ENCODE measurements around the gene RUSC2. TPM values are rescaled to one million over a fixed set of nuclear protein-coding genes. Genes with fewer than 3 reads are reported as not detected.

The RUSC2 gene
- total RNA-seq, 1 experiment from 2014 or later = 11.6 TPM

GRCh38 chr9:35452481-35452880, 37.4 kb upstream of the RUSC2 start:
- no peak overlapping the region for H3K4me3 ChIP-seq (replicated peaks in 1 of 2; ENCODE audit: low read depth in 1 of 2, low read length in 2 of 2)
- no peak overlapping the region for H3K4me2 ChIP-seq (ENCODE audit: low read length)
- peaks cover 0 to 11% of the 10 kb centered on the region in 2 experiments; a peak in 1 of 4 replicates for H3K4me1 ChIP-seq (ENCODE audit: control insufficient read depth in 1 of 2, insufficient read depth in 2 of 2, low read length in 2 of 2)
- ATAC-seq = peak; percentile 68; the same call in 1 of the 2 replicates
- H4K20me1 ChIP-seq (ENCODE audit: insufficient read depth) = no peaks in the 10 kb centered on the region
- no peaks in the 10 kb centered on the region for H3K36me3 ChIP-seq (ENCODE audit: control insufficient read depth in 1 of 2, insufficient read depth in 2 of 2, low read length in 2 of 2)
- H3K9me3 ChIP-seq (ENCODE audit: control insufficient read depth in 1 of 2, insufficient read depth in 1 of 2, low read depth in 1 of 2, low read length in 2 of 2) = no peaks in the 10 kb centered on the region
- no peak overlapping the region for H3K27ac ChIP-seq (ENCODE audit: low read depth, low read length)
- no TSS peak for BruUV-seq (replicated peaks)
- no peak overlapping the region for H2AFZ ChIP-seq (ENCODE audit: low read depth, low read length, poor library complexity, severe bottlenecking)
- ChIA-PET CTCF (no interaction called here), RAD21 (ENCODE audit: low non-redundant PET in 1 of 2, low total read pairs in 2 of 2, uncharacterized antibody in 2 of 2, unreplicated experiment in 2 of 2) (no interaction called here), POLR2A (no interaction called here)
- no peak for DNase-seq (ENCODE audit: low read depth, low spot score)
- TF ChIP-seq JUND (IDR thresholded peaks at IDR 0.05) = no peak
- TF ChIP-seq RAD21 (IDR thresholded peaks at IDR 0.05; ENCODE audit: low read depth) = 0 out of 2 replicates have a peak, but pooled peaks have one; percentile 20
- TF ChIP-seq EGR1 (IDR thresholded peaks at IDR 0.05; ENCODE audit: low read depth) = no peak
- no peak for TF ChIP-seq ATF3 (IDR thresholded peaks at IDR 0.05)
- peak in 2 of 3 experiments; percentile 21 to 38; a peak in 3 of 6 replicates for TF ChIP-seq CTCF (IDR thresholded peaks at IDR 0.05 in 2 of 3, conservative IDR thresholded peaks at IDR 0.05 in 1 of 3; ENCODE audit: borderline replicate concordance in 1 of 3, insufficient read depth in 1 of 3, low read depth in 2 of 3, low read length in 2 of 3)
- TF ChIP-seq EZH2phosphoT487 (IDR thresholded peaks at IDR 0.05; ENCODE audit: borderline replicate concordance) = no peak
- H3K9me2 ChIP-seq (ENCODE audit: insufficient read depth) = no peaks in the 10 kb centered on the region
- H3K27me3 ChIP-seq (ENCODE audit: insufficient read depth, low read length) = peaks cover 21% of the 10 kb centered on the region
- H3K9ac ChIP-seq (ENCODE audit: low read length) = no peak overlapping the region
- H3K79me2 ChIP-seq (ENCODE audit: insufficient read depth, low read length) = no peaks in the 10 kb centered on the region
- intact Hi-C loops (cut with micrococcal nuclease) = no loop called here

- TF ChIP-seq ZFX (IDR thresholded peaks at IDR 0.05) = no peak
- no peak for TF ChIP-seq ZBTB33 (IDR thresholded peaks at IDR 0.05; ENCODE audit: extremely low read depth, insufficient replicate concordance, low read length)
- no peak for TF ChIP-seq RAD21 (IDR thresholded peaks at IDR 0.05; ENCODE audit: low read depth)
- TF ChIP-seq ELF1 (IDR thresholded peaks at IDR 0.05; ENCODE audit: borderline replicate concordance, low read depth) = no peak
- TF ChIP-seq CEBPB (IDR thresholded peaks at IDR 0.05; ENCODE audit: low read depth) = no peak
- no peak for TF ChIP-seq FOSL1 (IDR thresholded peaks at IDR 0.05; ENCODE audit: low read depth)
- no peak for TF ChIP-seq JUND (IDR thresholded peaks at IDR 0.05)
- TF ChIP-seq POLR2A (IDR thresholded peaks at IDR 0.05; ENCODE audit: borderline replicate concordance, extremely low read depth, insufficient read depth, insufficient read length) = no peak
- no peak for TF ChIP-seq SIN3A (IDR thresholded peaks at IDR 0.05; ENCODE audit: low read depth)
- TF ChIP-seq MAX (IDR thresholded peaks at IDR 0.05) = no peak
- Histone ChIP-seq H3K4me3 (replicated peaks in 1 of 2; ENCODE audit: low read depth in 1 of 2, low read length in 2 of 2) (no peak overlapping the region), H3K9me3 (ENCODE audit: control insufficient read depth in 1 of 2, insufficient read depth in 1 of 2, low read depth in 1 of 2, low read length in 2 of 2) (no peaks in the 10 kb centered on the region), H3K36me3 (ENCODE audit: control insufficient read depth in 1 of 2, insufficient read depth in 2 of 2, low read length in 2 of 2) (no peaks in the 10 kb centered on the region), H3K79me2 (ENCODE audit: insufficient read depth, low read length) (no peaks in the 10 kb centered on the region), H2AFZ (ENCODE audit: low read depth, low read length, poor library complexity, severe bottlenecking) (no peak overlapping the region), H3K9me2 (ENCODE audit: insufficient read depth) (no peaks in the 10 kb centered on the region), H4K20me1 (ENCODE audit: insufficient read depth) (no peaks in the 10 kb centered on the region), H3K4me1 (ENCODE audit: control insufficient read depth in 1 of 2, insufficient read depth in 2 of 2, low read length in 2 of 2) (peaks cover 0 to 11% of the 10 kb centered on the region in 2 experiments; a peak in 1 of 4 replicates), H3K4me2 (ENCODE audit: low read length) (0 out of 2 replicates have a peak overlapping the region, but pooled peaks have one; percentile 11), H3K27ac (ENCODE audit: low read depth, low read length) (no peak overlapping the region), H3K9ac (ENCODE audit: low read length) (no peak overlapping the region), H3K27me3 (ENCODE audit: insufficient read depth, low read length) (peaks cover 18% of the 10 kb centered on the region)
- BruUV-seq (replicated peaks) = no TSS peak
- peak; percentile 44 for ATAC-seq
- ChIA-PET CTCF (no interaction called here), POLR2A (no interaction called here), RAD21 (ENCODE audit: low non-redundant PET in 1 of 2, low total read pairs in 2 of 2, uncharacterized antibody in 2 of 2, unreplicated experiment in 2 of 2) (no interaction called here)
- no peak for DNase-seq (ENCODE audit: low read depth, low spot score)
- intact Hi-C loops (cut with micrococcal nuclease) = no loop called here
Observed at GRCh38 chr9:35453786-35454185, 36.1 kb upstream of the RUSC2 start.

All from HCT116 (cell line).